NB4 (cell line): Measurements from ENCODE around the gene PCDH20.

ENCODE experiments used
- CTCF ChIP-seq: IDR thresholded peaks from one replicate; pipeline ENCODE4 v1.5.1; 2012; ENCODE audit warnings: low read depth, low read length
- MAX ChIP-seq: IDR thresholded peaks from 2 replicates; pipeline ENCODE4 v1.6.1; 2011; ENCODE audit warnings: low read depth, low read length
- MYC ChIP-seq: IDR thresholded peaks from 2 replicates; pipeline ENCODE4 v1.6.1; 2011; ENCODE audit warnings: low read depth, low read length
- POLR2A ChIP-seq: IDR thresholded peaks from 2 replicates; pipeline ENCODE4 v1.6.1; 2011; ENCODE audit warnings: mild to moderate bottlenecking; ENCODE audit not compliant: insufficient read length; ENCODE audit errors: extremely low read depth

GRCh38 chr13:61370520-61370919 is 45.1 kb downstream of the PCDH20 start:
- no peak for TF ChIP-seq CTCF
- no peak for TF ChIP-seq POLR2A
- TF ChIP-seq MYC, result no peak
- no peak for TF ChIP-seq MAX
